ENCODE results near the gene ZBTB7C.

- TF ChIP-seq POLR2A (IDR thresholded peaks at IDR 0.05; ENCODE audit: low read depth, low read length) (no peak), POLR2AphosphoS5 (IDR thresholded peaks at IDR 0.05; ENCODE audit: low read depth, low read length) (no peak), TAF1 (IDR thresholded peaks at IDR 0.05; ENCODE audit: low read depth, low read length) (no peak), SPI1 (IDR thresholded peaks at IDR 0.05; ENCODE audit: low read depth, low read length) (no peak), PAX5 (IDR thresholded peaks at IDR 0.05; ENCODE audit: insufficient read depth, low read length, severe bottlenecking) (no peak)
Measured at GRCh38 chr18:48045744-48046143, 363.4 kb downstream of the ZBTB7C start.

All from GM12891 (cell line).